ENCODE measurements around the gene MIPOL1.

GRCh38 chr14:37399517-37399916, 201.8 kb downstream of the MIPOL1 start:
- TF ChIP-seq CTCF (conservative IDR thresholded peaks at IDR 0.05; ENCODE audit: low read length) (no peak), EZH2phosphoT487 (IDR thresholded peaks at IDR 0.05; ENCODE audit: borderline replicate concordance, low read depth, low read length) (no peak)
